ENCODE measurements around the gene PATZ1.

Gene PATZ1

GRCh38 chr22:31287818-31288495 lies 58.2 kb downstream of the PATZ1 start:
- POLR2A ChIA-PET: no interaction called here
- no peak for TF ChIP-seq CTCF (IDR thresholded peaks at IDR 0.05; ENCODE audit: control extremely low read depth, extremely low read depth, low read depth, missing control alignments)
- no peak for DNase-seq (ENCODE audit: extremely low spot score)
- CTCF ChIA-PET: interaction anchor here (1.0 to 3.0 kb wide), 2 partner anchors 15 kb away, joined by 4 to 20 read pairs; no protein-coding TSS in a partner anchor

GRCh38 chr22:31286360-31287255 lies 59.5 kb downstream of the PATZ1 start:
- CTCF ChIA-PET: interaction anchor here (1.5 to 3.1 kb wide), 4 partner anchors 10 to 193 kb away, joined by 3 to 15 read pairs (median 10); no protein-coding TSS in a partner anchor
- no peak for TF ChIP-seq CTCF (IDR thresholded peaks at IDR 0.05; ENCODE audit: control extremely low read depth, extremely low read depth, low read depth, missing control alignments)
- no peak for DNase-seq (ENCODE audit: extremely low spot score)
- POLR2A ChIA-PET: no interaction called here

GRCh38 chr22:31284281-31285155 lies 61.6 kb downstream of the PATZ1 start:
- CTCF ChIA-PET: interaction anchor here (1.3 to 3.4 kb wide), 8 partner anchors 8 to 72 kb away, joined by 3 to 21 read pairs (median 11); partner anchors contain the start of genes LIMK2 and PIK3IP1
- no peak for DNase-seq (ENCODE audit: extremely low spot score)
- POLR2A ChIA-PET: interaction anchor here (0.6 kb wide), 2 partner anchors 29 to 852 kb away, joined by 3 to 5 read pairs; no protein-coding TSS in a partner anchor
- no peak for TF ChIP-seq CTCF (IDR thresholded peaks at IDR 0.05; ENCODE audit: control extremely low read depth, extremely low read depth, low read depth, missing control alignments)

- POLR2A ChIA-PET: interaction anchor here (0.5 to 0.6 kb wide), 2 partner anchors 9 to 156 kb away, joined by 3 to 4 read pairs; no protein-coding TSS in a partner anchor
- CTCF ChIA-PET: interaction anchor here (1.5 to 3.4 kb wide), 4 partner anchors 10 to 28 kb away, joined by 3 to 21 read pairs (median 10); partner anchors contain the start of gene PIK3IP1
- no peak for DNase-seq (ENCODE audit: extremely low spot score)
- no peak for TF ChIP-seq CTCF (IDR thresholded peaks at IDR 0.05; ENCODE audit: control extremely low read depth, extremely low read depth, low read depth, missing control alignments)
These were observed 63.2 kb downstream of the PATZ1 start for GRCh38 chr22:31282748-31283468.

- TF ChIP-seq CTCF (IDR thresholded peaks at IDR 0.05; ENCODE audit: control extremely low read depth, extremely low read depth, low read depth, missing control alignments): no peak
- POLR2A ChIA-PET: interaction anchor here (0.7 kb wide), 1 partner anchor 11 kb away, joined by 3 read pairs; no protein-coding TSS in a partner anchor
- DNase-seq (ENCODE audit: extremely low spot score): no peak
- CTCF ChIA-PET: interaction anchor here (1.0 to 3.4 kb wide), 4 partner anchors 9 to 32 kb away, joined by 3 to 21 read pairs (median 8); partner anchors contain the start of gene PIK3IP1
These were observed 64.4 kb downstream of the PATZ1 start for GRCh38 chr22:31281733-31282132.

All from GM10248 (cell line).